Pons (tissue), 1 donor: ENCODE results near the gene ZNF835.
A peak's percentile ranks its signal among the peaks of the same experiment; 100 is the strongest.
"Not testable (repeated sequence)": the region's sequence is repeated elsewhere in the genome, so short reads cannot be mapped to it uniquely, and the experiment has no call there.

Experiments
- DNase-seq: peaks from one replicate; pipeline ENCODE4 v3.0.0-alpha.2; 2016; ENCODE audit warnings: low spot score

Gene ZNF835

DNA sequence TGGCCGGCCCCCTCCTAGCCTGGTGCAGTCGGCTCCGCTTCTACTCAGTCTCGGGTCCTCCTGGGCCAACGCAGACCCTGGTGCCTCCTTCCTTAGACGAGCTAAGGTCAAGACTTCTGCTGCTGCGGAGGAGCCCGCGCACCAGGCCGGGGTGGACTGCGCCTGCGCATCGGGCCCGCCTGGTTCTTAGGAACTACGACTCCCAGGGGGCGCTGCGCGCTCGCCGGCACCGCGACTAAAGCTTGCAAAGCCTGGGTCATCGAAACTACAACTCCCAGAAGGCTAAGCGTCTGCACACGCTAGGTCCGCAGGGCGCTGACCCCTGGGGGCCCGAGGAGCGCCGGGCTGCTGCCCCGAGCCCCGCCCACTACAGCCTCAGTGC lies at the start of gene ZNF835:
Gene ZNF835 (minus strand): TSS at position 145 of the 382 bp plus-strand sequence. CDS start 6,559 bp downstream, outside the sequence.
- DNase-seq: peak; percentile 95

DNA sequence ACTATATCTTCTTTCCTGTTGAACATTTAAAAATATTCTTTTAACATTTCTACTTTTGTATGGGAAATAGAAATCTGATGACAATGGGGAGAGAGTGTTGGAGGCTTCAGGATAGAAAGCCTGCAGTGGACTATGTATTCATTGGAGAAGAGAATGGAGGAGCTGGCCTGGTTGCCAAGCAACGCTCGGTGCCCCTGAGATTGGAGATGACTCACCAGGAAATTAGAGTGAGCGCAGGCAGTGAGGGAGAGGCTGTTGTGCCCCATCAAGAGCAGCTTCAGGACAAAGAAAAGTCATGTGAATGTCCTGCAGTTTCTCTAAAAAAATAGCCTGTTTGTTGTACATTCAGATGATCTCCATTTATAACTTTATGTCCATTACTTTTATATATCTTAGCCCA lies 48.7 kb upstream of the ZNF835 start:
- peak; percentile 88 for DNase-seq

DNA sequence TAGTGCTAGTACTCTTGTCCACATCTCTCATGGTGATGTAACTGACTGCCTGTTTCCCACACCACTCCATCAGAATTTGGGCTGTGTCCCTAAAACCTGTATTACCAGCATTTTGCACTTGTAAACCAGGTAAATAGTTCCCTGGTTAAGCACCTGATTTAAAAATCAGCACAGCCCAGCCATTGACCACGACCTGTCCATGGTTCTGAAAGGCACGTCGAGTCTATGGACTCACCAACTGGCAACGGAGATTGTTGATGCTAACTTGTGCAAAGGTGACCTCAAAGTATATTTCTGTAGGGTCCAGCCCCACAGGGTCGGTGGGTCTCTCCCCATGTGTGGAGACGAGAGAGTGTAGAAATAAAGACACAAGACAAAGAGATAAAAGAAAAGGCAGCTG lies 46.7 kb upstream of the ZNF835 start:
- no peak for DNase-seq

DNA sequence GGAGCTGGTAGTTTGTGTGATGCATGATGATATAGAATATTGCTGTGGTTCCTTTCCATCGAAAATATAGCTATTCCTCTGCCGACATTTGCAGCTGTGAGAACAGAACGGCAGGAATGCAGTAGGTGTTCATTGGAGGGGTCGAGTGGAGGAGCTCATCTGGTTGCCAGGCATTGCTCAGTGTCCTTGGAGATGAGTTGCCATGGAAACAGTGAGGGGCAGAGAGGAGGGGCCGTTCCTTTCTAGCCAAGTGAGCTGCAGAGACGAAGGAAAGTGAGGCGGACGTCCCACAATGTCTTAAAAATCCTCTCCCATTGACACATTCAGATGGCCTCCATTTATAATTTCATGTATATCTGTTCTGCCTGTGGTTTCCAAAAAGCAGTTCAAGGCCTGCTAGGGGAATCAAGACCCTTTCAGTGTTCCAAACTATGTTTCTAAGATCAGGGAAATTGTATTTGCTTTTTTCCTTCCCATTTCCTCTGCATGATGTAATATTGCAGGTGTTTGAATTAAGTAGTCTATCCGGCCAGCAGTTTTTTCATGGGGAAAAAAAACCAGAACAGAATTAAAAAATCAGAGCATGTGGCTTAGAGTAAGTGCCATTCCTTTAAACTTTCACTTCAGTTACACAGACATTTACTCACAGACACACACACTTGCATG lies 41.2 kb upstream of the ZNF835 start:
- peak; percentile 77 for DNase-seq

DNA sequence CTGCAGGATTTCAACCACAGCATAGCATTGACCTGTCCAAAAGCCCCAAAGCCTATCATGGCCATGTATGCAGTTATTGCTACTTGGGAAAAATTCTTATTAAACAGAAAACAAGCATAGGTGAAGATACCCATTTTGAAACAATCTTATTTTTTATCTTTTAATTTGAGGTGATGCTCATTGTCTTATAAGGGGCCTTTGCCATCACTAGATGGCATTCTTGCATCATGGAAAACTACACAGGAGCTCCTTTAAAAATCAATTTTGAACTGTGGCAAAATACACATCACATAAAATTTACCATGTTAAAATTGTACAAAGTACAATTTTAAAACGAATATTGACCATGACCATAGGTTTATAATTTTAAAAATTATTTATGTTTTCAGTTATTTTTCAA lies 38.9 kb upstream of the ZNF835 start:
- peak; percentile 68 for DNase-seq

DNA sequence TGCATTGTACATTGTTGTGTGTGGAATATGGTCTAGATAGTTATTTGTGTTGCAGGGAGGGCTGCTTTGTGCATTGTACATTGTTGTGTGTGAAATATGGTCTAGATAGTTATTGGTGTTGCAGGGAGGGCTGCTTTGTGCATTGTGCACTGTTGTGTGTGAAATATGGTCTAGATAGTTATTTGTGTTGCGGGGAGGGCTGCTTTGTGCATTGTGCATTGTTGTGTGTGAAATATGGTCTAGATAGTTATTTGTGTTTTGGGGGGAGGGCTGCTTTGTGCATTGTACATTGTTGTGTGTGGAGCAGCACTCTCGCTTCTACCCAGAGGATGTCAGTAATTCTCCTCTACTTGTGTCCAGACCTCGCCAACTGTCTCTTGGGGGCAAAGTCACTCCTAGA lies 36.3 kb upstream of the ZNF835 start:
- peak; percentile 97 for DNase-seq

DNA sequence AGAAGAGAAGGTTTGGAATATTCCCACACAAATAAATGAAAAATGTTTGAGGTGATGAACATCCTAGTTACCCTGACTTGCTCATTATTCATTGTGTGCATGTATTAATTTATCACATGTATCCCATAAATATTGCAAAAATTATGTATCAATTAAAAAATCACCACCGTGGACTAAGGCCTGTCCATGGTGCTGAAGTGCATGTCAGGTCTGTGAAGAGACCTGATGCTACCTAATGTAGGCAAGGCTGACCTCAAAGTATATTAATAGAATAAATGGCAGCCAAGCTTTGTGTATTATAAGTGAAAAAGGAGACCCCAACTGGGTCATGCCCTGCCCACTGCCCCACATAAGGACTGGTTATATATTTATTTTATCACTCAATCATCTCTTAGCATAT lies 34.4 kb upstream of the ZNF835 start:
- no peak for DNase-seq

DNA sequence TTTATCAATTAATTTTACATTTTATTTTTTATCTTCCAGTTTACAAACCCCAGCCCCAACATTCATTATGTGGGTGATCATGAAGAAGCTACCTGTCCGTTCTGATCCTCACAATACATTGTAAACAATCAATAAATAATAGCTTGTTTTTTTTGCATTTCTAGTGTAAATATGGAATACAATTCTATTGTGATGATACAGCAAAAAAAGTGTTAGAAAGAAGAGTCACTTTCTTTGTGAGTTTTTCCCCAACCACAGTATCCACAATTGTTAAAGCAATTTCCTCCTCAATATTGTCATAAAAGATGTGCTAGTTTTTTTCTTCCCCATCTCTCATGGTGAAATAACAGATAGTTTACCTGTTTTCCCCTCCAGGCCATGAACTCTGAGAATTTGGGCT lies 30.3 kb upstream of the ZNF835 start:
- DNase-seq: no peak

DNA sequence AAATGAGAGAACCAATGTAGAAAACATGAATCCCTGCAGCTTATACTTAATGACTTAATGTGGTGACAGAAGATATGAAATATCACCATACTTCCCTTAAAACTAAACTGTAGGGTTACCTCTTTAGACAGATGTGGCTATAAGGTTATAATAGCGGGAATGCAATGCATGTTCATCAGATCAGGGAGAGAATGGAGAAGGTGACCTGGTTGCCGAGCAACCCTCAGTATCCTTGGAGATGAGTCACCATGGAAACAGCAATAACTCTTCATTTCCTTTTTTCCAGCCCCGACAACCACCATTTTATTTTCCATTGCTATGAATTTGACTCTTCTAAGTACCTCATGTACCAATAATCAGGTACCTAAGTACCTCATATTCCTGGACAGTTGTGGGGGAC lies 28.0 kb upstream of the ZNF835 start:
- DNase-seq: no peak

DNA sequence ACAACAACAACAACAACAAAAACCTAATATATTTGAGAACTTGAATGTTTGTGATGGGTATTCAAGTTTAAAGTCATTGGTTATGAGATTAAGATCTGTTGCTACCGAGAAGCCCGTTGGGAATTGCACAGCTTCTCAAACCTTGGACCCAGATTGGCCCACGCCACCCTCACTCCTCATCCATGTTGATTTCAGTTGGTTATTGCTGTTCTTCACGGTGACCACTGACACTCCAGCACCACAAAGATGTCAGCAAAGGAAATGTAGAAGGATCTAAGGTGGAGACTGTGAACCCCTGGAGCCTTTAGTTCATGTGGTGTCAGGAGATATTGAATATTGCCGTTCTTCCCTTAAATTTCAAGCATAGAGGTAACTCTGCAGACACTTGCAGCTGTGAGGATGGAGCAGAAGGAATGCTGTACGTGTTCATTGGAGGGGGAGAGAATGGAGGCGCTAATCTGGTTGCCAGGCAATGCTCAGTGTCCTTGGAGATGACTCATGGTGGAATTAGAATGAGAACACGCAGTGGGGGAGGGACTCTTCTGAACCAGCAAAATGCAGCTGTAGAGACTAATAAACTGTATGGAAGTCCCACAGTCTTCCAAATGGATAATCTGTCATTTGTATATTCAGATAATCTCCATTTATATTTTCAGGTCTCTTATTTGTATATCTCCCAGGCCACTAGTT lies 20.8 kb upstream of the ZNF835 start:
- peak; percentile 81 for DNase-seq

DNA sequence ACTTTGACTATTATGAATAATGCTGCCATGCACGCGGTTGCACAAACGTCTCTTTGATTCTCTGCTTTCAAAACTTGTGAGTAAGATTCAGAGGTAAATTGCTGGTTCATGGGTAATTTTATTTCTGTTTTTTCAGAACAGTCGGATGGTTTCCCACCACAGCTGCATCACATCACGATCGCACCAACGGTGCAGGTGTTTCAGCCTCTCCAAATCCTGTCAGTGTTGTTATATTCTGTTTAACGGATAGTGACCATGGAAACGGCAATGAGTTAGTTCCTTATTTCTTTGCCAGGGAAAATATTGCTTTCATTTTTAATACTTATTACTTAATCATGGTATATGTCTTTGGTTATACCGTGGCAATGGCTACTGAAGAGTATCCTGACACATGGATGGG lies 19.1 kb upstream of the ZNF835 start:
- DNase-seq: no peak

DNA sequence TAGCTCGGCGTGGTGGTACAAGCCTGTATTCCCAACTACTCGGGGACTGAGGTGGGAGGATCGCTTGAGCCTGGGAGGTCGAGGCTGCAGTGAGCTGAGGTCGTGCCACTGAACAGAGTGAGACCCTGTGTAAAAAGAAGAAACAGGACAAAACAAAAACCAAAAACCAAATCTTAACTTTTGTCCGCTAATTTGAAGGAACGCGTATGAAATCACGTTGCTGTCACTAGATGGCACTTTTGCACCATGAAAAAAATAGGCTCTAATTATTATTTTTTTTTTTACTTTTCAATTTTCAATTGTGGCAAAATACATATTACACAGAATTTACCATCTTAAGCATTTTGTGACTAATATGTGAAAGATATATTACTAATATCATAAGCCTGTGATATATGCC lies 17.6 kb upstream of the ZNF835 start:
- peak; percentile 39 for DNase-seq

DNA sequence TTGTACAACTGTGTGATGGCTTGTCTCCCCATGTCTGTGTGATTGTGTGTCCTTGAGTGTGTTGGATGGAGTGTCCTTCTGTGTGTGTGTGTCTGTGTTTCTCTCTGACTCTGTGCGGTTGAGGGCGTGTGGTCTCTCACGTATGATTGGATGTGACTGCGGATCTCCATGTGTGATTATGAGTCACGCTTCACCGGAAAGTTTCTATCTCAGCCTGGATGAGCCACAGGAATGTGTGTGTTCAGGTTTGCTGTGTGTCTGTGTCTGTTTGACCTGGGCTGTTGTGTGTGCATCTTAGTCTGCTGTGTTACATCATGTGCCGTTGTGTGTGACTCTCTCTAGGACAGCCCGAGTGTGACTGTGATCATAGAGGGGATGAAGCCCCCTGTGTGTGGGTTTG lies 15.5 kb upstream of the ZNF835 start:
- DNase-seq: no peak

DNA sequence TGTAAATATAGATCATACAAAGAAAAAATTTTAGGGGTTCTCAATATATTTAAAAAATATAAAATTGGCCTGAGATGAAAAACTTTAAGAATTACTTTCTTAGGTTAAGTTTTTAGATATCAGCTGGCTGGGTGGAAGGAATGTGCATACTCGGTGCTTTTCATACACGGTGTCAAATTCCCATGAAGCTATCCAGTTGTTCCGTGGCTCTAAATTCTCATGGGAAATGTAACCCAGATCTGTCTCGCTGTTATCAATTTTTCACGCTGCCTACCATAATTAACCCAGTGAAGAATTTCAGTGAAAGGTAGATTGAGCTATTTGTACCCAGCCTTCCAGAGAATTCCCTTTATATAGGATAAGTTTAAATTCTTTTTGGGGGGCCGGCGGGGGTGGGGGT lies 11.6 kb upstream of the ZNF835 start:
- DNase-seq: no peak

DNA sequence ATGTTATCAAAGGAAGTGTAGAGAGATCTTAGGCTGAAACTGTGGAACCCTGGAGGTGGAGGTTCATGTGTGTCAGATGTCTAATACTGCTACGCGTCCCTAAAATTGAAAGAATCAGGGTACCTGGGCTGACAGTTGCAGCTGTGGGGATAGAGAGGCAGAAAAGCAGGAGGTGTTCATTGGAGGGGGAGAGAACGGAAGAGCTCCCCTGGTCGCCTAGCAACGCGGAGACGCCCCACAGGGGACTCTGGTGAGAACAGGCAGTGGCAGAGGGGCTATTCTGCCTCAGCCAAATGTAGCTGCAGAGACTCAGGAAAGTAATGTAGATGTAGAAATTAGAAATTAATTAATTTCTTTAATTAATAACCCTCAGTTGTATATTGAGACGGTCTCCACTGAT lies 10.1 kb upstream of the ZNF835 start:
- DNase-seq: no peak

DNA sequence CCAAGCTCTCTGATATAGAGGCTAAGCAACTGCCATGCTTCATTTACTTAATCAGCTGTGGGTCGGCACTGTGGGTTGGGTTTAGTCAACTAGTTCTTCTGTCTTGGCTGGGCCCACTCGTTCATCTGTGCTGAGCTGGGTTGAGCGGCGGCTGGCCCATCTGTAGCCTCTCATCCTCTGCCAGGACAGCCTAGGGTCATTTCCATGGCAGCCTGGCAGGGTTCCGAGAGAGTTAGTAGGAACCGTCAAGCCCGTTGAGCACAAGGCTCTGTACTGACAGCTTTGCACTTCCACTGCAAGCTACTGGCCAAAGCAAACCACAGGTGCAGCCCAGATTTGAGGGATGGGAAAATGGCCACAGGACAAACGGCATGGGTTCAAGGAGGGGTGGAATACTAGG lies 6.6 kb upstream of the ZNF835 start:
- DNase-seq: peak; percentile 45

DNA sequence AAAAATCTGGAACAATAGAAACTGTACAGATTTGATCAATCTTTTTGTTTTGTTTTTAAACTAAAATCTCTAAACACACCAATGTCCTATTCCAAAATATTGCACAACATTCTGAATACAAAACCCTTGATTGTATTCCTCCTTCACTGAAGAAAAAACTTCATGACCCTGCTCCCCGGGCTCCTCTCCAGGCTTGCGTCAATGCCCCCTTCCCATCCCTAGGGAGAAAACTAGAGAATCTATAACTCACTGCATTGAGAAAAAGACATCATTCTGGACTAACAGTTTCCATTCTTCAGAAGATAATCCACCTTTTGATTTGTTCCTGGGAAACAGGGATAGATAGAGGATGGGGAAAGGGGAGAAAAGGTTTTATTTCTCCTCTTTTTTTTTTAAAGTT lies 1.1 kb upstream of the ZNF835 start:
- not testable (repeated sequence) for DNase-seq

DNA sequence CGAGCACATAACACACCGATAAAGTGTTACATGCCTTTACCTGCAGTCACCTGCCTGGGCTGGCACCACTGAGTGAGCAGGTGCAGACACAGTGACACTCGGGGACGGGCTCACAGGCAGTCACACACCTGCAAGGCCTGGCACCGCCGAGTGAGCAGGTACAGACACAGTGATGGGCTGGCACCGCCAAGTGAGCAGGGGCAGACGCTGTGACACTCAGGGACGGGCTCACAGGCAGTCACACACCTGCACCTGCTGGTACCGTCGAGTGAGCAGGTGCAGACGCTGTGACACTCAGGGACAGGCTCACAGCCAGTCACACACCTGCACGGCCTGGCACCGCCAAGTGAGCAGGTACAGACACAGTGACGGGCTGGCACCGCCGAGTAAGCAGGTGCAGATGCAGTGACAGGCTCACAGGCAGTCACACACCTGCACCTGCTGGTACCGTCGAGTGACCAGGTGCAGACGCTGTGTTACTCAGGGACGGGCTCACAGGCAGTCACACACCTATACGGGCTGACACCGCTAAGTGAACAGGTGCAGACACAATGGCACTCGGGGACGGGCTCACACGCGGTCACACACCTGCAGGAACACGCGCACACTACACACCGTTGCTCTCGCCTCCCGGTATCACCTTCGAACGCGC lies 470 bp downstream of the ZNF835 start:
- no peak for DNase-seq

DNA sequence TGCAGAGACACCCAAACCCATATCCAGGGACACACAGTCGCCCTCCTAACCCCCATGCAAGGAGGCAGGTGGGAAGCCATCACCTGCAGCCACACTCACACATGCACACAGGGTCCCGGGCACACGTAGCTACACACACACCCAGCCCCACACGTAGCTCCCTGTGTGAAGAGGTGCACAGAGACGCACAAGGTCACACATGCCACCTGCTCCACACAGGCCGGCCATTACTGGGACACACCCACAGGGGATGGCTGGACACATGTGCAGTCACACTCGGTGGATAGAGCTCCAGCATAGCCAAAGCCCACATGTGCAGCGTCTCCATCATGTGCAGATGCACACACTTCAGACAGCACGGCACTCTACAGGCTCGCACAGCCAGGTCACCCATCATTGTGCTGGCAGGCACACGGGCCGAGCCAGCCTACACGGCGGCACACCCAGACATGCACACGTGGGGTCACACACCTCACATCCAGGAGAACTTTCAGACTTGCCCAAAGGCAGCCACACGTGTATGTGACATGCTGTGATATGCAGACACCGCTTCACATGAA lies 1.1 kb downstream of the ZNF835 start:
- no peak for DNase-seq

DNA sequence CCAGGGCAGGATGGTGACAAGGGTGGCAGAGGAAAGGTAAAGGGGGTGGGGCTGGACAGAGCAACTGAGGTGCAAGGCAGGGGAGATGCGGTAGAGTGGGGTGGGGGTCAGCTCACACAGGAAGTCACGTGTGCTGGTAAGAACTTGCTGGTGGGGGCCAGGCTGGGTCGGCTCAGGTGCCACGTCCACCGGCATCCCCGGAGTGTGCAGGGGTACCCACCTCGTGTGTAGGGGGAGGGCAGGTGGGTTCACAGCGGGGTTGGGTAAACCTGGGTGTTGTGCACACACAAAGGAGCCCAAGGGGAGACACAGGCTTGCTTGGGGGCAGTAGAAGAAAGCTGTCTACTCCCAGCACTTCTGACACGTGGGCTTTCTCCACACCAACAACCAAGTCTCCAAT lies 2.9 kb downstream of the ZNF835 start:
- no peak for DNase-seq

DNA sequence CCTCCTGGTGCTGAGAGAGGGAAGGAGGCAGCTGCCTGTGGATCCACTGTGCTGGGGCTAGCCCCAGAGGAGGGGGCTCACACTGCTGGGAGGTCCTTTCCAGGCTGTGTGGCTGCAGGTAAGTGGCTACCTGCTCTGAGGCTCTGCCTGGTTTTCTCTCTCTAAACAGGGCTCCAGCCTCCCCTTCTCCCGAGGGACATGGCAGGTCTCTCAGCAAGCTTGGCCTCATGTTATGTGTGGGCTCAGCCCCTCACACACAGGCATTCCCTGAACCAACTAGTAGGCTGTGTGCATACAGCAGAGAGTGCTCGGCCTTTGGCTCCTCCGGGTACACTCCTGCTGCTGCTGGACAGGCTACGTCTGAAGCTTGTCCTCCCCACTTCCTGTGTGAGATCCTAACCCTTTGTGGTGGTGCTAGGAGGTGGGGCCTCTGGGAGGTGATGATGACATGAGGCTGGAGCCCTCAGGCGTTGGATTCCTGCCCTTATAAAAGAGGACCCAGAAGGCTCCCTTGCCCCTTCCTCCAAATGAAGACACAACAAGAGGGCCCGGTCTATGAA lies 4.2 kb downstream of the ZNF835 start:
- DNase-seq: no peak

DNA sequence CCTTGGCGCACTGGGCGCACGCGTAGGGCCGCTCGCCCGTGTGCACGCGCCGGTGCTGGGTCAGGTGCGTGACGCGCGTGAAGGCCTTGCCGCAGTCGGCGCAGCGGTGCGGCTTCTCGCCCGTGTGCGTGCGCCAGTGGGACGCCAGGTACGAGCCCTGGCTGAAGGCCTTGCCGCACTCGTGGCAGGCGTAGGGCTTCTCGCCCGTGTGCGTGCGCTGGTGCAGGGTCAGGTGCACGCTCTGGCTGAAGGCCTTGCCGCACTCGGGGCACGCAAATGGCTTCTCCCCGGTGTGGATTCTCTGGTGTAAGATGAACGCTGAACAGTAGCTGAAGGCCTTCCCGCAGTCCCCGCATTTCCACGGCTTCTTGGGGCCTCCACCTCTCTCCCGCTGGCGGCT lies 7.0 kb downstream of the ZNF835 start:
- no peak for DNase-seq
